A549 (cell line): Measurements from ENCODE around the gene ATP6V0A4. TPM values are rescaled to one million over a fixed set of nuclear protein-coding genes. Genes with fewer than 3 reads are reported as not detected.

ENCODE experiments used
- ATAC-seq, 2 experiments: fragments of 200-7000 bp in 1 of 2; fragments of >200 bp in 1 of 2; cut with Nextera tagmentation in 1 of 2; cut with Tn5 transposase in 1 of 2; 3 replicates each; pipeline versions ENCODE4 v1.8.0 to v1.9.1; 2018 to 2020; ENCODE audit warnings: mild to moderate bottlenecking in 1 of 2, moderate library complexity in 1 of 2
- CTCF ChIA-PET: fragments of 300-600 bp; sonication (Branson Sonifier 250); formaldehyde crosslinking; extraction: SDS; loops from one replicate; lab custom pipeline; 2021; ENCODE audit warnings: antibody characterized with exemption, inconsistent platforms; lab: Yijun Ruan, JAX
- POLR2A ChIA-PET: fragments of 350-600 bp; formaldehyde crosslinking; extraction: SDS; loops from one replicate; lab custom pipeline; 2021; ENCODE audit warnings: antibody characterized with exemption, inconsistent platforms; lab: Yijun Ruan, JAX
- DNase-seq, 2 experiments: peaks; one replicate each; pipeline versions ENCODE4 v3.0.0 to v3.0.0-alpha.2; 2011 to 2016; ENCODE audit warnings: low read depth in 1 of 2, low spot score in 1 of 2
- FAIRE-seq: peaks from 2 replicates; lab custom pipeline; 2011; peaks lifted over from hg19 to GRCh38; lab: Jason Lieb, UNC
- H3K27ac ChIP-seq, 2 experiments: fragments of >200 bp; sonication (Bioruptor Twin); formaldehyde crosslinking; 3 replicates each; pipeline ENCODE4 v1.5.1; 2016 to 2017
- H3K4me1 ChIP-seq: fragments of >200 bp; sonication (Bioruptor Twin); formaldehyde crosslinking; 3 replicates; pipeline ENCODE4 v1.6.1; 2016
- H3K4me2 ChIP-seq: fragments of >200 bp; sonication (Bioruptor Twin); formaldehyde crosslinking; 3 replicates; pipeline ENCODE4 v1.6.1; 2016
- H3K4me3 ChIP-seq: fragments of >200 bp; sonication (Bioruptor Twin); formaldehyde crosslinking; 3 replicates; pipeline ENCODE4 v1.5.1; 2016
- H3K9me3 ChIP-seq: fragments of >200 bp; sonication (Bioruptor Twin); formaldehyde crosslinking; 3 replicates; pipeline ENCODE4 v1.6.1; 2016
- CHD4 ChIP-seq: fragments of 200-600 bp; sonication (generic); IDR thresholded peaks from 2 replicates; pipeline ENCODE4 v1.6.1; 2016; ENCODE audit warnings: antibody characterized with exemption, mild to moderate bottlenecking, borderline replicate concordance
- CTCF ChIP-seq: fragments of >200 bp; sonication (Bioruptor Twin); formaldehyde crosslinking; IDR thresholded peaks from 3 replicates; pipeline ENCODE4 v1.5.1; 2016
- EHF ChIP-seq: fragments of 250-450 bp; sonication (Bioruptor Pico); IDR thresholded peaks from 2 replicates; pipeline ENCODE4 v1.5.0; 2020; ENCODE audit warnings: mild to moderate bottlenecking
- ELK1 ChIP-seq: fragments of 150-350 bp; IDR thresholded peaks from 2 replicates; pipeline ENCODE4 v1.6.1; 2014; ENCODE audit warnings: low read depth, mild to moderate bottlenecking, low read length
- FOXS1 ChIP-seq: fragments of 250-450 bp; sonication (Bioruptor Pico); IDR thresholded peaks from 2 replicates; pipeline ENCODE4 v1.5.0; 2020; ENCODE audit warnings: mild to moderate bottlenecking, moderate library complexity
- GATA3 ChIP-seq: IDR thresholded peaks from 2 replicates; pipeline ENCODE4 v1.6.1; 2012; ENCODE audit warnings: borderline replicate concordance
- HOXA7 ChIP-seq: fragments of 250-450 bp; sonication (Bioruptor Pico); IDR thresholded peaks from 2 replicates; pipeline ENCODE4 v1.5.0; 2020; ENCODE audit warnings: mild to moderate bottlenecking, moderate library complexity
- JUN ChIP-seq, 2 experiments: fragments of >200 bp; sonication (Bioruptor Twin); formaldehyde crosslinking; IDR thresholded peaks; 2 replicates in 1 of 2; 3 replicates in 1 of 2; pipeline ENCODE4 v1.6.1; 2016 to 2017
- MYC ChIP-seq: IDR thresholded peaks from 2 replicates; pipeline ENCODE4 v1.6.1; 2012; ENCODE audit warnings: mild to moderate bottlenecking, inconsistent platforms, low read length, improper control_type of control experiment, borderline replicate concordance
- NFE2L2 ChIP-seq: fragments of 150-350 bp; conservative IDR thresholded peaks from 2 replicates; pipeline ENCODE4 v1.6.1; 2014; ENCODE audit warnings: low read length
- RAD21 ChIP-seq, 2 experiments: fragments of >200 bp in 1 of 2; sonication (Bioruptor Twin) in 1 of 2; formaldehyde crosslinking in 1 of 2; IDR thresholded peaks in 1 of 2; conservative IDR thresholded peaks in 1 of 2; 2 replicates in 1 of 2; 3 replicates in 1 of 2; pipeline ENCODE4 v1.6.1; 2012 to 2018; ENCODE audit warnings: inconsistent platforms in 1 of 2
- REST ChIP-seq: fragments of 200-600 bp; sonication (generic); IDR thresholded peaks from 2 replicates; pipeline ENCODE4 v1.6.1; 2016; ENCODE audit warnings: antibody characterized with exemption, mild to moderate bottlenecking, moderate library complexity
- SMC3 ChIP-seq: fragments of >200 bp; sonication (Bioruptor Twin); formaldehyde crosslinking; IDR thresholded peaks from 3 replicates; pipeline ENCODE4 v1.6.1; 2018; ENCODE audit warnings: inconsistent platforms
- TP53 ChIP-seq: fragments of 250-450 bp; sonication (Bioruptor Pico); IDR thresholded peaks from 2 replicates; pipeline ENCODE4 v1.5.0; 2021; ENCODE audit warnings: mild to moderate bottlenecking, moderate library complexity
- ZFP36 ChIP-seq: fragments of 450-650 bp; IDR thresholded peaks from 2 replicates; pipeline ENCODE4 v1.6.1; 2014; ENCODE audit warnings: borderline replicate concordance; ENCODE audit not compliant: partially characterized antibody
- ZNF302 ChIP-seq: fragments of 250-450 bp; sonication (Bioruptor Pico); IDR thresholded peaks from 2 replicates; pipeline ENCODE4 v1.9.0; 2021; ENCODE audit warnings: inconsistent platforms, mild to moderate bottlenecking, moderate library complexity
- WGBS: methylation state at CpG from one replicate; pipeline ENCODE4 v1.1.6; 2017; ENCODE audit errors: missing lambda C conversion rate; 5-methylcytosine and 5-hydroxymethylcytosine counted together
- polyA plus RNA-seq, 4 experiments: library from polyadenylated mRNA; depleted of rRNA in 3 of 4; stranded (reverse); fragments of >200 nt; fragmentation: RNase III in 1 of 4; extraction: RNeasy Plus Mini Kit Qiagen cat#74134 plus additional on column Dnase treatment in 1 of 4; gene quantifications; 2 replicates in 3 of 4; 3 replicates in 1 of 4; pipeline ENCODE4 v1.2.3, GENCODE V29; 2011 to 2017

Gene ATP6V0A4
- polyA plus RNA-seq, 2 of the 4 experiments (the other 2 are of a cell fraction): 0.09 to 0.25 TPM

GRCh38 chr7:138838166-138838565, 40.2 kb upstream of the ATP6V0A4 start (continued):
- TF ChIP-seq REST: no peak
- no peak for TF ChIP-seq RAD21 (conservative IDR thresholded peaks at IDR 0.05 in 1 of 2, IDR thresholded peaks at IDR 0.05 in 1 of 2)
- TF ChIP-seq, all 56 proteins: peak for 0

GRCh38 chr7:138837627-138838026, 39.6 kb upstream of the ATP6V0A4 start:
- ChIA-PET POLR2A (no interaction called here), CTCF (interaction anchor here (0.6 to 1.1 kb wide), 3 partner anchors 11 to 269 kb away, joined by 3 to 4 read pairs (median 4); no protein-coding TSS in a partner anchor)

GRCh38 chr7:138835087-138835486, 37.1 kb upstream of the ATP6V0A4 start:
- ChIA-PET CTCF (no interaction called here), POLR2A (no interaction called here)
- Histone ChIP-seq H3K4me3 (no peak overlapping the region), H3K27ac (no peak overlapping the region), H3K9me3 (no peaks in the 10 kb centered on the region), H3K4me2 (no peak overlapping the region), H3K4me1 (no peaks in the 10 kb centered on the region)
- FAIRE-seq (no peak), DNase-seq (no peak), ATAC-seq (peak in 1 of 2 experiments; percentile 47; a peak in 1 of 6 replicates)
- WGBS: 85% methylated on average over 11 of the region's 11 CpGs
- TF ChIP-seq CHD4 (no peak), ELK1 (no peak), FOXS1 (CRISPR knock-in tag) (no peak), ZFP36 (no peak)

More at GRCh38 chr7:138837627-138838026, 39.6 kb upstream of the ATP6V0A4 start:
- Histone ChIP-seq H3K4me2 (no peak overlapping the region), H3K27ac (no peak overlapping the region), H3K9me3 (no peaks in the 10 kb centered on the region), H3K4me3 (no peak overlapping the region), H3K4me1 (peaks cover 10% of the 10 kb centered on the region; the same call in 2 of the 3 replicates)
- DNase-seq (no peak), ATAC-seq (no peak)
- TF ChIP-seq CTCF (no peak), ZNF302 (CRISPR knock-in tag) (no peak), MYC (no peak), FOXS1 (CRISPR knock-in tag) (no peak), JUN (IDR thresholded peaks at IDR 0.05) (no peak), HOXA7 (CRISPR knock-in tag) (no peak), NFE2L2 (no peak), SMC3 (no peak), EHF (no peak), TP53 (no peak), GATA3 (no peak)
- TF ChIP-seq, all 56 proteins: peak for 0
- no peak for FAIRE-seq
- 94% methylated on average over 12 of the region's 13 CpGs for WGBS
